NB4 (cell line): ENCODE results near the gene TMEM235.
A peak's percentile ranks its signal among the peaks of the same experiment; 100 is the strongest.
"Not testable (repeated sequence)": the region's sequence is repeated elsewhere in the genome, so short reads cannot be mapped to it uniquely, and the experiment has no call there.

ENCODE experiments used
- DNase-seq: peaks from one replicate; pipeline ENCODE4 v3.0.0; 2010; ENCODE audit warnings: low read depth
- H3K4me3 ChIP-seq: one replicate; pipeline ENCODE4 v1.5.1; 2011; ENCODE audit warnings: mild to moderate bottlenecking, low read depth, low read length, moderate library complexity
- MYC ChIP-seq: IDR thresholded peaks from 2 replicates; pipeline ENCODE4 v1.6.1; 2011; ENCODE audit warnings: low read depth, low read length
- POLR2A ChIP-seq: IDR thresholded peaks from 2 replicates; pipeline ENCODE4 v1.6.1; 2011; ENCODE audit warnings: mild to moderate bottlenecking; ENCODE audit not compliant: insufficient read length; ENCODE audit errors: extremely low read depth
- TF ChIP-seq, protein P1 (sequence below): IDR thresholded peaks from 2 replicates; pipeline ENCODE4 v1.6.1; 2011; ENCODE audit warnings: low read depth, low read length
- TF ChIP-seq, protein P2 (sequence below): IDR thresholded peaks from one replicate; pipeline ENCODE4 v1.5.1; 2012; ENCODE audit warnings: low read depth, low read length

Gene TMEM235

DNA sequence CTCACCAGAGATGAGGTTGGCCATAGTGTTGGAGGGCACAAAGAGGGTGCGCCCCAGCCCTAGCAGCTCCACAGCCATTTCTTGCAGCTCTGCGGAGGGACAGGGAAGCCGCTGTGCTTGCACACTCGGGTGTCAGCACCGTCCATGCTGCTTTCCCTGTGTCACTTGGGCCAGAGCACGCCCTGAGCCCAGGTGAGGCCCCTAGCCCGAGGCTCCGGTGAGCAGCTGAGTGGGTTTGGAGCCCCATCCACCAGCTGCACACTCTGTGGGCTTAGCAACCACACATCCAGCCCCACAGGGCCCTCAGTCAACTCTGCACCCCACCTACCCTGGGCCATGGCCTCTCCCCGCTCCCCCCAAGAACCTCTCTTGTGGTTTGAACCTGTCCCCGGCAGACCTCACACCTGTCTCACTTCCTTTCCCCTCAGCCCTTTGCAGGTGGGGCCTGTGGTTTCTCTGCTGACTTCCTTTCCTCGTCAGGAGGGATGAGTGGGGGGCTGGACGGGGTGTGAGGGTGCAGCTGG lies 20.7 kb downstream of the TMEM235 start:
- TF ChIP-seq, protein P1, sequence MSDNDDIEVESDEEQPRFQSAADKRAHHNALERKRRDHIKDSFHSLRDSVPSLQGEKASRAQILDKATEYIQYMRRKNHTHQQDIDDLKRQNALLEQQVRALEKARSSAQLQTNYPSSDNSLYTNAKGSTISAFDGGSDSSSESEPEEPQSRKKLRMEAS, result no peak
- TF ChIP-seq POLR2A, result no peak
- TF ChIP-seq, protein P2, sequence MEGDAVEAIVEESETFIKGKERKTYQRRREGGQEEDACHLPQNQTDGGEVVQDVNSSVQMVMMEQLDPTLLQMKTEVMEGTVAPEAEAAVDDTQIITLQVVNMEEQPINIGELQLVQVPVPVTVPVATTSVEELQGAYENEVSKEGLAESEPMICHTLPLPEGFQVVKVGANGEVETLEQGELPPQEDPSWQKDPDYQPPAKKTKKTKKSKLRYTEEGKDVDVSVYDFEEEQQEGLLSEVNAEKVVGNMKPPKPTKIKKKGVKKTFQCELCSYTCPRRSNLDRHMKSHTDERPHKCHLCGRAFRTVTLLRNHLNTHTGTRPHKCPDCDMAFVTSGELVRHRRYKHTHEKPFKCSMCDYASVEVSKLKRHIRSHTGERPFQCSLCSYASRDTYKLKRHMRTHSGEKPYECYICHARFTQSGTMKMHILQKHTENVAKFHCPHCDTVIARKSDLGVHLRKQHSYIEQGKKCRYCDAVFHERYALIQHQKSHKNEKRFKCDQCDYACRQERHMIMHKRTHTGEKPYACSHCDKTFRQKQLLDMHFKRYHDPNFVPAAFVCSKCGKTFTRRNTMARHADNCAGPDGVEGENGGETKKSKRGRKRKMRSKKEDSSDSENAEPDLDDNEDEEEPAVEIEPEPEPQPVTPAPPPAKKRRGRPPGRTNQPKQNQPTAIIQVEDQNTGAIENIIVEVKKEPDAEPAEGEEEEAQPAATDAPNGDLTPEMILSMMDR, result no peak
- no peak for TF ChIP-seq MYC
- DNase-seq, result no peak
- H3K4me3 ChIP-seq, result no peak overlapping the region

DNA sequence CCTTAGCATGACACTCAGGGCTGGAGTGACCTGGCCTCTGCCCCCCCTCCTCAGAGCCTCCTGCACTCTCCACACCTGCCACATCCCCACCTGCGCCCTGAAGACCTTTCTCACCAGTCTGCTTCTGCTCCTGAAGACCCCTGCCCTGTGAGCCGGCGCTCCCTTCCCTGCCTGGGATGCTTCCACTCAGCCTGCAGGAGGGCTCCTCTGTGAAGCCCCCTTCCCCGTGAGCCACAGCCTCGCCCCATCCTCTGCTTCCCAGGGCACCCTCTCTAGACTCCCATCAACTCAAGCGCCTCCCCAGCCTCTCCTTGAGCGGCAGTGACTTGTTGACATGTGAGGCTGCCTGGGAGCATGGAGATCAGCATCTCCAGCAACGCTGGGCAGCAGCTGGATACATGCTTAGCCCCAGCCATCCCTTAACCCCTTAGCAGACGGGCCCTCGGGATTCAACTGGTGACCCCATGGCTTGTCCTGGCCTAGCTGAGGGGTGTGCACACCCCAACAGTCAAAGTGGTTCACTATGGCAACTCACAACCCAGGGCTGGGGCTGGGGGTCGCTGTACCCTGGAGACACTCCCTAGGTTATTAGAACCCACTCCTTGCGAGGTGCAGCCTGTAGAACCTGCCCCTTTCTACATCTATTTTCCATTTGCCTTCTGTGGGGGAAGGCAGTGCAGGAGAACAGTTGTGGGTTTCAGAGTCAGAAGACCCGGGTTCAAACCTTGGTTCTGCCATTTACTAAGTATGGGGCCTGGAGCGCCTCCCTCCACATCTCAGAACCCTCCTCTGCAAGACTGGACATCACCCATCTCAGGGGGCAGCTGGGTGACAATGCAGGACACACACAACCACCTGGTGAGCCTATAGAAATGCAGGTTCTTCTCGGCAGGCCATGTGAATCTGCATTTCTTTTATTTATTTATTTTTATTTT lies 21.5 kb downstream of the TMEM235 start:
- TF ChIP-seq MYC, result no peak
- no peak for TF ChIP-seq POLR2A
- TF ChIP-seq, protein P1, result no peak
- TF ChIP-seq, protein P2, result no peak
- DNase-seq, result no peak
- H3K4me3 ChIP-seq, result no peak overlapping the region

DNA sequence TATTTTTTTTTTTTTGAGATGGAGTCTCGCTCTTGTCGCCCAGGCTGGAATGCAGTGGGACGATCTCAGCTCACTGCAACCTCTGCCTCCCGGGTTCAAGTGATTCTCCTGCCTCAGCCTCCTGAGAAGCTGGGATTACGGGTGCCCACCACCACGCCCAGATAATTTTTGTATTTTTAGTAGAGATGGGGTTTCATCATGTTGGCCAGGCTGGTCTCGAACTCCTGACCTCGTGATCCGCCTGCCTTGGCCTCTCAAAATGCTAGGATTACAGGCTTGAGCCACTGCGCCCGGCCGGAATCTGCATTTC lies 22.2 kb downstream of the TMEM235 start:
- H3K4me3 ChIP-seq, result not testable (repeated sequence)

DNA sequence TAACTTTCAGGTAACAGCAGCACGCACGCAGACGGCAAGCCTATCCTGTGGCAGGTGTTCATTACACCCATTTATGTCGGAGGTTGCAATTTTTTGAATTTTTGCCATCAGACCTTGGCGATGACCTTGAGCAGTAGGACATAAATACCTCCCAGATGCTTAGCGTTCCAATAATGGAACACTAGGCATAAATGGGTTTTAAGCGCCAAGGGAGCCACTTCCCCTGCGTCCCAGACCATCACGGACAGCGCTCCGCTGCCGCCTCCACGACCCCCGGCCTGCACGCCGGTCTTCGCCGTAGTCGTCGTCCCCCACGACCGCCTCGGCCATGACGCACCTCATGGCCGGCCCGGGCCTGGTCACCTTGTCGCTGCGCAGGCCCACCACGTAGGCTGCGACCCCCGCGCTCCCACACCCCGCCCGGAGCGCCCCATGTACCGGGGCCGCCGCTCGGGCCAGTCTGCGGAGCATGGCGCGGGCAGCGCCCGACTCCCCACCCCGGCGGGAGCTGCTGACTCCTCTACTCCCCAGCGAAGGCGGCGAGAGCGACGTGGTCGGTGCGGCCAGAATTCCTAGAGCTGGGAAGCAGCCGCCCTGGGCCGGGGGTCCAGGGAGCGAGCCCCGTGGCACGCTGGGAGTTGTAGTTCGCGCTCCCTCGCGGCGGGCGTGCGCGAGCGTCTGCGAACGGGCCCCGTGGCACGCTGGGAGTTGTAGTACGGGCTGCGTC lies 22.7 kb downstream of the TMEM235 start:
- H3K4me3 ChIP-seq, result peak overlapping the region; percentile 64
- peak; percentile 82 for DNase-seq
- TF ChIP-seq MYC, result no peak
- TF ChIP-seq, protein P1, result peak; percentile 46; the same call in 1 of the 2 replicates

More for the DNA sequence above, 22.2 kb downstream of the TMEM235 start:
- not testable (repeated sequence) for DNase-seq

DNA sequence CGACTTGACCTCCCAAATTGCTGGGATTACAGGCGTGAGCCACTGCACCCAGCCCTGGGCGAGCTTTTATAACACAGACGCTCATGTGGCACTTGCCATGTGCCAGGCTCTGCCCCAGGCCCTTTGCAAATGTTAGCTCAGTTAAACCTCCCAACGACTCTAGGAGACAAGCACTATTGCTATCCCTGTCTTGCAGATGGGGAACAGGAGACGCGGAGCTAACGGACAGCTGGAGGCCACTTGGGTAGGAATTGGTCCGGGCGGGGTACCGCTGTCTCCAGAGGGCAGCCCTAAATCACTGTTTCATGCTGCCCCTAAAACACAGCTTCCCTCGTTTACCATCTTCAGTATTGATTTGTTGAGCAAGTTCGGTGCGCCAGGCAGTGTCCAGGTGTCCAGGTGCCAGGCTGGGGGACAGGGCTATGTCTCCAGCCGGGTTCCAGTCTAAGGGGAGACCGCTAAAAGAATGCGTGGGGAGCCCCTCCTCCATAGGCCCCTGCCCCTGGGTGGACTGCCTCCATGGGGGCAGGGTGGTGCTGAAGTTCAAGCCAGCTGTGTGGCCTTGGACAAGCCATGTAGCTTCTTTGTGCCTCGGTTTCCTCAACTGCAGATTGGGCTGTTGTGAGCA lies 23.7 kb downstream of the TMEM235 start:
- no peak overlapping the region for H3K4me3 ChIP-seq
- DNase-seq, result no peak
- TF ChIP-seq POLR2A (no peak), MYC (no peak)
- TF ChIP-seq, protein P1, result no peak
- TF ChIP-seq, protein P2, result no peak

DNA sequence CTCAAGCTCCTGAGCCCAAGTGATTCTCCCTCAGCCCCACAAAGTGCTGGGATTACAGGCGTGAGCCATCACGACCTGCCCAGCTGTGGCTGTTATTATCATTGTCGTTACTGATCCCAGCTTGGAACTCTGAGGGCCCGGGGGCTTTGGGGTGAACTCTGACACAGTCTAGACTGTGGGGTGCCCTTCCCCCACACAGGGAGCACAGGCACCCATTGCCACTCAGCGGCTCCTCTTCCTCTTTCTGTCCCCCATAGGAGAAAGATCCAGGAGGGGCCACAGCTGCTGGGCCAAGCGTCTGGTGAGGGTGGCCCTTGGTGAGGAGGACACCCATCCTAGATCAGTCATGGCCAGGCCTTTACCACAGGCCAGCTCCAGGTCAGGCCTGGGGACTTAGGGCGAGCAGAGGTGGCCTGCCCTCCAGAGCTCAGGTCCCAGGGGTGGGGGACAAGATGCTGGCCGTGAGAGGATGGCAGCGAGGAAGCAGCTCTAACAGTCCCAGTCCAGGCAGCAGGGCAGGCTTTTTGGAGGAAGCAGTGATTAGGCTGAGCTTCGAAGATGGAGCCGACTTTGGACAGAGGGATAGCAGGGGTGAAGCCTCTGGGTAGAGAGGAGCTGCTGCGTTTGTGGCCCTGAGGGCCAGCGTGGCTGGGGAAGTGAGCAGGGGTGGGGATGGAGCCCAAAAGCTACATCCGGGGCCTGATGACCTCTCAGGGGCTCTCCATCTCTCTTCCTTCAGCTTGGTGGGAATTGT lies 24.7 kb downstream of the TMEM235 start:
- no peak overlapping the region for H3K4me3 ChIP-seq
- DNase-seq, result no peak
- TF ChIP-seq POLR2A, result no peak
- TF ChIP-seq, protein P1, result no peak
- no peak for TF ChIP-seq MYC
- TF ChIP-seq, protein P2, result no peak
